OCI-LY3 (cell line): ENCODE measurements around the gene KRTAP13-3.

Source experiments
- CTCF ChIP-seq: fragments of 200-600, 300-600 bp; sonication (generic); IDR thresholded peaks from 2 replicates; pipeline ENCODE4 v1.5.1; 2014; ENCODE audit warnings: antibody characterized with exemption, low read length, low read depth
- EZH2phosphoT487 ChIP-seq: fragments of 200-600 bp; shearing (Covaris generic); IDR thresholded peaks from 2 replicates; pipeline ENCODE4 v1.6.1; 2018; ENCODE audit warnings: antibody characterized with exemption, mixed run types, low read depth

DNA sequence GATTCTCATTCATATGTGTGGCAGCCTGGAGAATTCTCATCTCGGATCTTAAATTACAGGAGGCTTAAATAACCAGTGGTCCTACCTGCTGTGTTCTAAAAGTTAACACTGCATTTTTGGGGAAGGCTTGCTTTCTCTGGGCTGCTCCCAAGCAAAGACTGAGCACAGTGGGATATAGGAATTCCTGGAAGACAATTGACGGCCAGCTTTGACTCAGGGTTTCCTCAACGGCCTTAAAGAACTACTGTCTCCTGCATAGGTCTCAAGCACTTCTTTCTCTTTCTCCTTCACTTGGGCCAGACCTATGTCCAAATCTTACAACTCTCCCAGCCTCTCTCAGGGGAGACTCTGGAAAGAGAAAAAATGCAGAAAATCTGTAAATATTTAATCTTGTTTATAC lies 1.0 kb upstream of the KRTAP13-3 start:
- TF ChIP-seq CTCF: no peak
- no peak for TF ChIP-seq EZH2phosphoT487
